Nephron (organoid): ENCODE data around the gene SUPT6H.

Experiments
- H3K27ac Mint-ChIP-seq, 3 experiments: 2 replicates each; pipeline ENCODE4 v1.8.0; 2020; ENCODE audit warnings: mixed read lengths in 3 of 3, mild to moderate bottlenecking in 2 of 3, moderate library complexity in 1 of 3
- H3K27me3 Mint-ChIP-seq: 2 replicates; pipeline ENCODE4 v1.8.0; 2021; ENCODE audit warnings: low read depth, mild to moderate bottlenecking, moderate library complexity, mixed read lengths
- H3K36me3 Mint-ChIP-seq: 2 replicates; pipeline ENCODE4 v1.8.0; 2020; ENCODE audit warnings: low read depth, mixed read lengths
- H3K4me1 Mint-ChIP-seq: 2 replicates; pipeline ENCODE4 v1.8.0; 2020; ENCODE audit warnings: mixed read lengths
- H3K4me3 Mint-ChIP-seq, 3 experiments: 2 replicates each; pipeline ENCODE4 v1.8.0; 2020; ENCODE audit warnings: mild to moderate bottlenecking in 3 of 3, mixed read lengths in 3 of 3, moderate library complexity in 2 of 3
- H3K9me3 Mint-ChIP-seq: 2 replicates; pipeline ENCODE4 v1.8.0; 2020; ENCODE audit warnings: mixed read lengths
- TF ChIP-seq, protein P1 (sequence below), 3 experiments: fragments of 200-600 bp; sonication (generic); IDR thresholded peaks; one replicate each; pipeline ENCODE4 v1.5.0; 2021; ENCODE audit warnings: antibody characterized with exemption in 3 of 3; ENCODE audit not compliant: unreplicated experiment in 3 of 3

The SUPT6H gene

DNA sequence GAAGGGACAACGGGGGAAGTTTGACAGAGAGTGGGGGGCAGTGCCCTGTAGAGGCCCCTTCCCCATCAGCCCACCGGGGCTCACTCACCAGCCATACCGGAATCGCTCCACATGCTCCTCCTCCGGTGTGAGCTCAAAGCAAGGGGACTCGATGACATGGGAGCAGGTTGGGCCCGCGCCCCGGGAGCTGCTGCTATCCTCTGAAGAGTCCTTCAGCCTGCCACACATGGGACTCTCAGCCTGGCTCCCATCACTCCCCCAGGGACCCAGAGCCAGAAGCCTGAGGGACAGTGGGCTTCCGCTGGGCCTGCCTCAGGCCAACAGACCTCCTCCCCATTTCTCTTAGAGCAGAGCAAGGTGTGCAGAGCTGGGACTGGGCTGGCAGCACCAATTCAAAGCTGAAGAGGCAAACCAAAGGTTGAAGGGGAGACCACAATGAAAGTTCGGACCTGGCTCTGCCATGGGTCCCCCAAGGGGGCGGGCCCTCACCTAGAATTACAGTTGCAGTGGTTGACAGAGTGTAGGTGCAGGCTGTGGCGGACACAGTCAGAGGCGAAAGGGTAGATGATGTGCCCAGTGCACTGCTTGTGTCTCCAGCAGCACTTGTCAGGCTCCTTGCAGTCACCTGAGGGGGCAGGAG, 42.3 kb downstream of the SUPT6H start:
- Mint-ChIP-seq H3K36me3 (peaks cover 36% of the 10 kb centered on the region), H3K27ac (no peak overlapping the region), H3K27me3 (no peaks in the 10 kb centered on the region), H3K4me1 (peaks cover 5% of the 10 kb centered on the region), H3K9me3 (no peaks in the 10 kb centered on the region), H3K4me3 (no peak overlapping the region)
- TF ChIP-seq, protein P1, sequence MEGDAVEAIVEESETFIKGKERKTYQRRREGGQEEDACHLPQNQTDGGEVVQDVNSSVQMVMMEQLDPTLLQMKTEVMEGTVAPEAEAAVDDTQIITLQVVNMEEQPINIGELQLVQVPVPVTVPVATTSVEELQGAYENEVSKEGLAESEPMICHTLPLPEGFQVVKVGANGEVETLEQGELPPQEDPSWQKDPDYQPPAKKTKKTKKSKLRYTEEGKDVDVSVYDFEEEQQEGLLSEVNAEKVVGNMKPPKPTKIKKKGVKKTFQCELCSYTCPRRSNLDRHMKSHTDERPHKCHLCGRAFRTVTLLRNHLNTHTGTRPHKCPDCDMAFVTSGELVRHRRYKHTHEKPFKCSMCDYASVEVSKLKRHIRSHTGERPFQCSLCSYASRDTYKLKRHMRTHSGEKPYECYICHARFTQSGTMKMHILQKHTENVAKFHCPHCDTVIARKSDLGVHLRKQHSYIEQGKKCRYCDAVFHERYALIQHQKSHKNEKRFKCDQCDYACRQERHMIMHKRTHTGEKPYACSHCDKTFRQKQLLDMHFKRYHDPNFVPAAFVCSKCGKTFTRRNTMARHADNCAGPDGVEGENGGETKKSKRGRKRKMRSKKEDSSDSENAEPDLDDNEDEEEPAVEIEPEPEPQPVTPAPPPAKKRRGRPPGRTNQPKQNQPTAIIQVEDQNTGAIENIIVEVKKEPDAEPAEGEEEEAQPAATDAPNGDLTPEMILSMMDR (IDR thresholded peaks at IDR 0.05; ENCODE audit: unreplicated experiment in 3 of 3): no peak

DNA sequence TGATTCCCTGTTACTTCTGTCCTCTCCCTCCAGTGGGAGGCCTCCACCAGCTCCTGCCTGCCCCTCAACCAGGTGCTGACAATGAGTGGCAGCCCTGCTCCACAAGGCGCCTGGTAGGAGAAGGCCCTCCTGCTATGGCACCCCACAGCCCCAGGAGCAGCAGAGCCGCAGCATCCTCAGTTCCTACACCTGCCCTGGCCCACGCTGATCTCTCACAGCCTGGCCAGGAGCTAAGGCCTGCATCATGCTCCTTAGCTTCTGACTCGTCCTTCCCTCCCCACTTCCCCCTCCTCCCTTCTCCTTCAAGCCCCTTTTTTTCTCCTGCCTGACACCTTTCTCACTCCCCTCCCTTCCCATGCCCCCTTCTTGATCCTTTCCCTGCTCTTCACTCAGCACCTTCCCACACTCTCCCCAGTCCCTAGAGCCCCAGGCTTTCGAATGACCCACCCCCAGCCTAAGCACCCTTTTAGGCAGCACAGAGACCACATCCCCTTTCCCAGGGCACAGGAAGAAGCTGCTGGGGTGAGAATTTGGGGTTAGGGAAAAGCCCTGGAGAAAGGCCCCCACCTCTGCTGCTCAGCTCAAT, 43.2 kb downstream of the SUPT6H start:
- Mint-ChIP-seq H3K9me3 (no peaks in the 10 kb centered on the region), H3K27ac (peak overlapping the region in 1 of 3 experiments; percentile 43), H3K4me1 (peaks cover 5% of the 10 kb centered on the region), H3K27me3 (no peaks in the 10 kb centered on the region), H3K4me3 (no peak overlapping the region), H3K36me3 (peaks cover 28% of the 10 kb centered on the region)
- TF ChIP-seq, protein P1 (IDR thresholded peaks at IDR 0.05; ENCODE audit: unreplicated experiment in 3 of 3): no peak

DNA sequence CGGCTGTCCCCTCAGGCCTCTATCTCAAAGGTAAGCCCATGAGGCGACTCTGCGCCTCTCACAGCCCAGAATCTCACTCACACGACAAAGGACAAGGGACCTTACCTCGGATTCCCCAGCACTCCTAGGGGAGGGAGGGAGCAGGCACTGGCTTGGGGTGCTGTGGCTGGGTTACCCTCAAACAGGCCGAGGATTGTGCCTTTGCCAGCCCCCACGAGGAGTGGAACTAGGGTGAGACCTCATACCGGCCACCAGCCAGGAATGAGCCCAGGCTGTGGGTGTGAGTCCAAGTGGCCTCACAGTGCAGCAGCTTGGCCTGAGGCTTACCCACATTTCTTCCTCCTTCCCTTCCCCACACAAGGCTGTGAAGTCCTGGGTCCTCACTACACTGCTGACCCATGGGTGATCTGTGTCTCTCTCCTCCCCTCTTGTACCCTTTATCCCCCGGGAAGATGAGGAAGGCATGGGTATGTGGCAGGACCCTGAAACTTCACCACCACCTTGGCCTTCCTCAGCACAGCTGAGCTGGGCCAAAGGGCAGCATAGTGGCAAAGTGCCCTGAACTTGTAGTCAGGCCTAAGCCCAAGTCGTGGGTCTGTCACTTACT, 43.8 kb downstream of the SUPT6H start:
- Mint-ChIP-seq H3K27ac (peak overlapping the region in 2 of 3 experiments; percentile 43 to 58), H3K27me3 (no peaks in the 10 kb centered on the region), H3K4me3 (no peak overlapping the region), H3K4me1 (peaks cover 5% of the 10 kb centered on the region), H3K36me3 (peaks cover 23% of the 10 kb centered on the region), H3K9me3 (no peaks in the 10 kb centered on the region)
- TF ChIP-seq, protein P1 (IDR thresholded peaks at IDR 0.05; ENCODE audit: unreplicated experiment in 3 of 3): no peak

DNA sequence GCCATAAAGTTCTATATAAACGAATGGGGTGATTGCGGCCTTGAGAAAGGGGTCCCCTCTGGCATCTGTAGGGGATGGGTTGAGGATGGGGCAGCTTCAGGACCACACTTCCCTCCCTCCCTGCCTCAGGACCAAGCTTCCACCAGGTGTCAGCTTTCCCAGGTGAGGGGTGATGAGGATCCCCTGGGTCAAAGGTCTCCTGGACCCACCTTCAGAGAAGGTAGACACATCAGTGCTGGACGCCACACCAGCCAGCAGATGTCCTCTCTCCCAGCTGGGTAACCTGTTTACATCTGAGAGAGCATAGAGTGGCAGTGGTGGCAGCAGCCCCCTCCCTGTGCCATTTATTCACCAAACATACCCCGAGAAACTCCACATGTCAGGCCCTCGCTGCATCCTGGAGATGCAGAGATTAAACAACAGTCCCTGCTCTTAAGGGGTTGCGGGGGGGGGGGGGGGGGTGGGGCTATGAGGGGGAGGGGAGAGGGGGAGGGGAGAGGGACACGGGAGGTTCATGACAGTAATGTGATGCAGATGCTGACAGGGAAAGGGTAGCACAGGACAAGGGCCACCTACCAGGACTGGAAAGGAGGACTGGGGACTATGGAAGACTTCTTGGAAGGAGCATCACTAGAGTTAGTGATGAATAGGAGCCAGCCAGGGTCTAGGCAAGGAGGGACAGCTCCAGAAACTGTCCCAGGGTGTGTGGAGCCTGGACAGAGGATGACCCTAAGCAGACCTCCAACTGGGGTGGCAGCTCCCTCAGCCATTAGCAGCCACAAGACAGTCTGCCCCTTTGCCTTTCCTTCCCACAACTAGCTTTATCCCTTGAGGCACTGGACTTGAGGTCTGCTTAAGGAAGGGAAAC, 44.7 kb downstream of the SUPT6H start:
- H3K36me3 Mint-ChIP-seq: peaks cover 19% of the 10 kb centered on the region
- peak overlapping the region in 1 of 3 experiments; percentile 59 for H3K4me3 Mint-ChIP-seq
- TF ChIP-seq, protein P1 (IDR thresholded peaks at IDR 0.05; ENCODE audit: unreplicated experiment in 3 of 3): no peak
- peaks cover 9% of the 10 kb centered on the region for H3K4me1 Mint-ChIP-seq
- H3K27ac Mint-ChIP-seq: peak overlapping the region; percentile 11 to 58 (median 37)
- H3K9me3 Mint-ChIP-seq: no peaks in the 10 kb centered on the region
- H3K27me3 Mint-ChIP-seq: no peaks in the 10 kb centered on the region

DNA sequence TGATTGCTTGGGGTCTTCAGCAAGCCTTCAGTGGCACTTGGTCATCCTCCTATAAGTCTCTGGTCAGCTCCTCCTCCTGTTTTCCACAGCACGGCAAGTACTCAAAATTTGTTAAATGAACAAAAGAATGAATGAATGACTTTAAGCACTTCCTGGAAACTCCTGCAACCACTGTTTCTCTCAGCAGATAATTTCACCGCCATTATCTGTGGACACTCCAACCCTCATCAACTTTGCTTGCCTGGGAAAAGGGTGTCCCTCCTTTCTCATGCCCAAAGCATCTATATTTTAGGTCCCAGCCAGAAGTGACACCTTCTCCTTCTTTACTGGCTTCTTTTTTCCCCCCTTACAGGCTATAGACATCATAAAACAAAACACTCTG, 45.3 kb downstream of the SUPT6H start:
- H3K4me3 Mint-ChIP-seq: peak overlapping the region in 1 of 3 experiments; percentile 59
- H3K27ac Mint-ChIP-seq: peak overlapping the region; percentile 6 to 37 (median 11)
- H3K36me3 Mint-ChIP-seq: peaks cover 15% of the 10 kb centered on the region
- H3K27me3 Mint-ChIP-seq: no peaks in the 10 kb centered on the region
- peaks cover 13% of the 10 kb centered on the region for H3K4me1 Mint-ChIP-seq
- no peaks in the 10 kb centered on the region for H3K9me3 Mint-ChIP-seq
- TF ChIP-seq, protein P1 (IDR thresholded peaks at IDR 0.05; ENCODE audit: unreplicated experiment in 3 of 3): no peak
